ENCODE measurements around the gene DGKQ. TPM values are rescaled to one million over a fixed set of nuclear protein-coding genes. Genes with fewer than 3 reads are reported as not detected.
"Not testable (repeated sequence)": the region's sequence is repeated elsewhere in the genome, so short reads cannot be mapped to it uniquely, and the experiment has no call there.

DGKQ gene
- polyA plus RNA-seq, 1 donor: 6.5 TPM

GRCh38 chr4:976016-976415, 2.6 kb upstream of the DGKQ start:
- not testable (repeated sequence) for DNase-seq

- DNase-seq: no peak
Measured at GRCh38 chr4:974668-975067, 1.3 kb upstream of the DGKQ start.

GRCh38 chr4:972651-973424, 531 bp downstream of the DGKQ start:
- DNase-seq: no peak

GRCh38 chr4:971666-972500, 1.5 kb downstream of the DGKQ start:
- no peak for DNase-seq

GRCh38 chr4:970854-971520, 2.4 kb downstream of the DGKQ start:
- no peak for DNase-seq

- DNase-seq: no peak
Measured at GRCh38 chr4:970046-970745, 3.2 kb downstream of the DGKQ start.

- no peak for DNase-seq
Measured at GRCh38 chr4:968621-969394, 4.6 kb downstream of the DGKQ start.

- DNase-seq: no peak
Measured at GRCh38 chr4:968221-968620, 5.1 kb downstream of the DGKQ start.

- DNase-seq: no peak
Measured at GRCh38 chr4:967113-968104, 6.0 kb downstream of the DGKQ start.

GRCh38 chr4:966266-967112, 6.9 kb downstream of the DGKQ start:
- DNase-seq: no peak

- DNase-seq: no peak
Measured at GRCh38 chr4:965766-966134, 7.6 kb downstream of the DGKQ start.

GRCh38 chr4:965048-965765, 8.2 kb downstream of the DGKQ start:
- no peak for DNase-seq

- no peak for DNase-seq
Measured at GRCh38 chr4:964346-965025, 8.9 kb downstream of the DGKQ start.

- DNase-seq: no peak
Measured at GRCh38 chr4:963276-964225, 9.8 kb downstream of the DGKQ start.

- no peak for DNase-seq
Measured at GRCh38 chr4:962231-963208, 10.8 kb downstream of the DGKQ start.

All from hindlimb muscle (tissue), 1 donor.